ENCODE data around the gene PITPNB.

DNA sequence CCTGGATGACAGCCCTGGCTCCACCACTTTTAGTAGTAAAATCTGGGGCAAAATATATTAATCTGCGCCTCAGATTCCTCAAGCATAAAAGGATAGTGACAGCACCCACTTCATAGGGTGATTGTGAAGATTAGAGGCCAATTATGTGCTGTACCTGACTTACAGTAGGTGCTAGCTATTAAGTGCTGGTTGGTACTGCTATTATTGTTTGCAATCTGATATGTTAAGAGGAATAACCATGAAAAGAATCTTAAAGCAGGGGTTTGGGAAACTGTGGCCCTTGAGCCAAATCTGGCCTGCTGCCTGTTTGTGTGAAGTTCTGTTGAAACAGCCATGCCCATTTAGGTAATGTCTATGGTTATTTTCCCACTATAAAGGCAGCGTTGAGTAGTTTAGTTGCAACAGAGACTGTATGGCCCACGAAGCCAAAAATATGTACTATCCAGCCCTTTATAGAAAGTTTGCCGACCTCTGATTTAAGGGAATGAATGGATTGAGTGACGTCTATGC is 72.8 kb downstream of the PITPNB start:
- TF ChIP-seq CTCF (IDR thresholded peaks at IDR 0.05; ENCODE audit: low read depth, low read length, poor library complexity, severe bottlenecking) (no peak), EZH2phosphoT487 (IDR thresholded peaks at IDR 0.05; ENCODE audit: borderline replicate concordance, low read length) (no peak)
